B cell (primary cell): ENCODE data around the gene TRIM54. TPM values are rescaled to one million over a fixed set of nuclear protein-coding genes. Genes with fewer than 3 reads are reported as not detected.

Source experiments
- ATAC-seq: fragments of 200-7000 bp; cut with Tn5 transposase; one replicate; pipeline ENCODE4 v1.10.0; 2021; ENCODE audit warnings: low read depth, mild to moderate bottlenecking, moderate number of reproducible peaks, moderate library complexity
- CTCF ChIA-PET: fragments of 350-600 bp; sonication (Branson Sonifier 250); formaldehyde crosslinking; loops from one replicate; lab custom pipeline; 2021; ENCODE audit warnings: antibody characterized with exemption, inconsistent platforms; lab: Charles Lee
- POLR2A ChIA-PET: fragments of 350-600 bp; sonication (Branson Sonifier 250); formaldehyde crosslinking; loops from one replicate; lab custom pipeline; 2021; ENCODE audit warnings: antibody characterized with exemption; lab: Charles Lee
- DNase-seq: peaks from one replicate; pipeline ENCODE4 v3.0.0; 2013
- H2AFZ ChIP-seq: 2 replicates; pipeline ENCODE4 v1.6.1; 2012; ENCODE audit warnings: mild to moderate bottlenecking, low read depth, low read length; ENCODE audit not compliant: insufficient read depth, poor library complexity, severe bottlenecking
- H3K27ac ChIP-seq, 2 donors: 1 replicate in 1 of 2; 2 replicates in 1 of 2; pipeline ENCODE4 v1.5.1; 2012 to 2013; ENCODE audit warnings: low read length in 2 of 2, mild to moderate bottlenecking in 2 of 2, moderate library complexity in 1 of 2
- H3K27me3 ChIP-seq, 4 experiments: fragments of 200-600 bp in 1 of 4; sonication (generic) in 1 of 4; replicated peaks in 1 of 4; 1 replicate in 2 of 4; 2 replicates in 2 of 4; pipeline versions ENCODE4 v1.6.1 to v1.7.0; 2013 to 2016; ENCODE audit warnings: low read length in 3 of 4, mild to moderate bottlenecking in 2 of 4, mixed read lengths in 1 of 4, moderate library complexity in 1 of 4; ENCODE audit not compliant: insufficient read depth in 4 of 4, control insufficient read depth in 3 of 4; ENCODE audit errors: control extremely low read depth in 1 of 4
- H3K36me3 ChIP-seq, 2 experiments: replicated peaks in 1 of 2; 1 replicate in 1 of 2; 2 replicates in 1 of 2; pipeline versions ENCODE4 v1.6.1 to v1.7.1; 2013; ENCODE audit warnings: low read length in 1 of 2; ENCODE audit not compliant: insufficient read depth in 2 of 2, control insufficient read depth in 1 of 2; ENCODE audit errors: control extremely low read depth in 1 of 2, extremely low read depth in 1 of 2
- H3K4me1 ChIP-seq, 2 donors: fragments of 200-600 bp in 1 of 2; sonication (generic) in 1 of 2; 1 replicate in 1 of 2; 2 replicates in 1 of 2; pipeline versions ENCODE4 v1.5.1 to v1.6.1; 2013 to 2017; ENCODE audit warnings: low read length in 2 of 2; ENCODE audit not compliant: control insufficient read depth in 2 of 2, insufficient read depth in 2 of 2
- H3K4me2 ChIP-seq: replicated peaks from 2 replicates; pipeline ENCODE3; 2012; ENCODE audit warnings: mild to moderate bottlenecking, low read depth, low read length; ENCODE audit not compliant: poor library complexity, severe bottlenecking
- H3K4me3 ChIP-seq, 5 experiments: fragments of 200-600 bp in 1 of 5; sonication (generic) in 1 of 5; 1 replicate in 3 of 5; 2 replicates in 2 of 5; pipeline versions ENCODE4 v1.5.1 to v1.7.0; 2011 to 2016; ENCODE audit warnings: low read length in 4 of 5, mild to moderate bottlenecking in 4 of 5, low read depth in 2 of 5, control low read depth in 1 of 5, moderate library complexity in 1 of 5; ENCODE audit not compliant: insufficient read depth in 1 of 5; ENCODE audit errors: control extremely low read depth in 1 of 5, extremely low read depth in 1 of 5
- H3K79me2 ChIP-seq: fragments of 200-600 bp; sonication (generic); one replicate; pipeline ENCODE4 v1.6.0; 2016; ENCODE audit warnings: low read length; ENCODE audit not compliant: control insufficient read depth, insufficient read depth
- H3K9ac ChIP-seq: fragments of 200-600 bp; sonication (generic); 2 replicates; pipeline ENCODE4 v1.6.1; 2017; ENCODE audit warnings: mild to moderate bottlenecking, low read length, moderate library complexity
- H3K9me3 ChIP-seq, 3 donors: one replicate each; pipeline versions ENCODE4 v1.6.1 to v1.7.1; 2013; ENCODE audit warnings: low read length in 2 of 3; ENCODE audit not compliant: control insufficient read depth in 2 of 3, insufficient read depth in 1 of 3; ENCODE audit errors: control extremely low read depth in 1 of 3
- H4K20me1 ChIP-seq: 2 replicates; pipeline ENCODE4 v1.6.0; 2012; ENCODE audit warnings: mild to moderate bottlenecking, low read length; ENCODE audit not compliant: insufficient read depth, control insufficient read depth, poor library complexity, severe bottlenecking
- H3K27ac Mint-ChIP-seq: one replicate; pipeline ENCODE4 v1.8.0; 2021; ENCODE audit warnings: mixed read lengths
- H3K27me3 Mint-ChIP-seq: one replicate; pipeline ENCODE4 v1.8.0; 2021; ENCODE audit warnings: mixed read lengths
- H3K4me1 Mint-ChIP-seq: one replicate; pipeline ENCODE4 v1.8.0; 2021; ENCODE audit warnings: mixed read lengths
- H3K4me3 Mint-ChIP-seq: one replicate; pipeline ENCODE4 v1.8.0; 2021; ENCODE audit warnings: mixed read lengths
- H3K9me3 Mint-ChIP-seq: one replicate; pipeline ENCODE4 v1.8.0; 2022; ENCODE audit warnings: mixed read lengths; ENCODE audit not compliant: insufficient read depth
- CTCF ChIP-seq: fragments of 200-600 bp; IDR thresholded peaks from one replicate; pipeline ENCODE4 v1.8.0; 2022; ENCODE audit warnings: antibody characterized with exemption, mild to moderate bottlenecking
- EZH2 ChIP-seq: IDR thresholded peaks from 2 replicates; pipeline ENCODE4 v1.6.1; 2012; ENCODE audit warnings: borderline replicate concordance, low read depth, mild to moderate bottlenecking, moderate library complexity, low read length; ENCODE audit not compliant: insufficient read depth, poor library complexity, severe bottlenecking
- WGBS: methylation state at CpG from one replicate; pipeline ENCODE4 v1.1.5; 2013; ENCODE audit warnings: missing lambda C conversion rate; ENCODE audit not compliant: insufficient coverage; 5-methylcytosine and 5-hydroxymethylcytosine counted together
- intact Hi-C: fragments of 100-400 bp; cut with micrococcal nuclease; formaldehyde crosslinking; loops from one replicate; pipeline ENCODE4 v1.10.0; 2022
- polyA plus RNA-seq: library from polyadenylated mRNA; depleted of rRNA; stranded (reverse); fragments of >200 nt; gene quantifications from 2 replicates; pipeline ENCODE4 v1.2.3, GENCODE V29; 2012
- total RNA-seq, 2 donors: library from RNA; stranded (reverse); fragments of 120-200 nt in 1 of 2; gene quantifications; 1 replicate in 1 of 2; 2 replicates in 1 of 2; pipeline versions ENCODE4 v1.2.3 to v1.2.4, GENCODE V29; 2013 to 2022

The TRIM54 gene
- total and polyA plus RNA-seq, 2 donors (not counting 1 experiment from before 2014, with no cell fraction given), result not detected

- TF ChIP-seq EZH2 (no peak), CTCF (no peak)
- H3K9ac ChIP-seq, result no peak overlapping the region
- POLR2A ChIA-PET, result no interaction called here
- H3K27ac ChIP-seq, result no peak overlapping the region
- ATAC-seq, result no peak
- DNase-seq, result no peak
- intact Hi-C loops, result no loop called here
- peaks cover 0 to 7% (median 3%) of the 10 kb centered on the region in 4 experiments for H3K27me3 ChIP-seq
- H4K20me1 ChIP-seq, result no peaks in the 10 kb centered on the region
- Mint-ChIP-seq H3K4me3 (no peak overlapping the region), H3K27ac (no peak overlapping the region), H3K27me3 (peaks cover 13% of the 10 kb centered on the region), H3K4me1 (no peaks in the 10 kb centered on the region), H3K9me3 (no peaks in the 10 kb centered on the region)
- no peaks in the 10 kb centered on the region for H3K79me2 ChIP-seq
- CTCF ChIA-PET, result no interaction called here
- no peak overlapping the region for H3K4me2 ChIP-seq
- peaks cover 0 to 37% of the 10 kb centered on the region in 2 experiments for H3K36me3 ChIP-seq
- peaks cover 0 to under 1% (median 0%) of the 10 kb centered on the region in 3 donors for H3K9me3 ChIP-seq
- no peak overlapping the region for H3K4me3 ChIP-seq
- no peak overlapping the region for H2AFZ ChIP-seq
- WGBS, result 98% methylated on average over 6 of the region's 10 CpGs
- peaks cover 0 to 1% of the 10 kb centered on the region in 2 donors for H3K4me1 ChIP-seq
Observed at GRCh38 chr2:27245116-27245515, 37.1 kb upstream of the TRIM54 start.

GRCh38 chr2:27245626-27246025 lies 36.6 kb upstream of the TRIM54 start:
- ChIA-PET POLR2A (no interaction called here), CTCF (no interaction called here)
- Histone ChIP-seq H2AFZ (no peak overlapping the region), H3K27me3 (peaks cover 0 to 12% (median 5%) of the 10 kb centered on the region in 4 experiments), H3K4me1 (peaks cover 0 to 5% of the 10 kb centered on the region in 2 donors), H3K4me2 (no peak overlapping the region), H4K20me1 (no peaks in the 10 kb centered on the region), H3K27ac (no peak overlapping the region), H3K4me3 (no peak overlapping the region), H3K79me2 (no peaks in the 10 kb centered on the region), H3K36me3 (peaks cover 0 to 32% of the 10 kb centered on the region in 2 experiments), H3K9me3 (peaks cover 0 to 4% (median 0%) of the 10 kb centered on the region in 3 donors), H3K9ac (no peak overlapping the region)
- no peaks in the 10 kb centered on the region for H3K4me1 Mint-ChIP-seq
- no peak overlapping the region for H3K4me3 Mint-ChIP-seq
- WGBS, result no CpG with 5 or more reads among the region's 4 CpGs
- intact Hi-C loops, result no loop called here
- DNase-seq (no peak), ATAC-seq (no peak)
- no peak for TF ChIP-seq CTCF
- no peak for TF ChIP-seq EZH2
- peaks cover 13% of the 10 kb centered on the region for H3K27me3 Mint-ChIP-seq
- H3K27ac Mint-ChIP-seq, result no peak overlapping the region
- no peaks in the 10 kb centered on the region for H3K9me3 Mint-ChIP-seq
